Measurements from ENCODE around the gene PPP1R18.

- TF ChIP-seq SP1 (IDR thresholded peaks at IDR 0.05) (no peak), BHLHE40 (IDR thresholded peaks at IDR 0.05; ENCODE audit: borderline replicate concordance) (no peak), FOXM1 (IDR thresholded peaks at IDR 0.05; ENCODE audit: borderline replicate concordance) (no peak), HDGF (IDR thresholded peaks at IDR 0.05; ENCODE audit: borderline replicate concordance) (no peak), NFRKB (IDR thresholded peaks at IDR 0.05) (no peak), ELF4 (IDR thresholded peaks at IDR 0.05) (no peak)
These were observed 31.4 kb downstream of the PPP1R18 start for GRCh38 chr6:30654798-30655742.

Data from HEK293T (cell line).